GM19324 (cell line): ENCODE measurements around the gene KRT6C.
"Not testable (repeated sequence)": the region's sequence is repeated elsewhere in the genome, so short reads cannot be mapped to it uniquely, and the experiment has no call there.

Experiments
- ATAC-seq: cut with Tn5 transposase; IDR thresholded peaks from one replicate; pipeline ENCODE4 v1.9.1; 2021; ENCODE audit warnings: mild to moderate bottlenecking, moderate library complexity; ENCODE audit not compliant: unreplicated experiment, low FRiP score

KRT6C gene

GRCh38 chr12:52500574-52500973 lies 27.0 kb upstream of the KRT6C start:
- ATAC-seq: not testable (repeated sequence)

DNA sequence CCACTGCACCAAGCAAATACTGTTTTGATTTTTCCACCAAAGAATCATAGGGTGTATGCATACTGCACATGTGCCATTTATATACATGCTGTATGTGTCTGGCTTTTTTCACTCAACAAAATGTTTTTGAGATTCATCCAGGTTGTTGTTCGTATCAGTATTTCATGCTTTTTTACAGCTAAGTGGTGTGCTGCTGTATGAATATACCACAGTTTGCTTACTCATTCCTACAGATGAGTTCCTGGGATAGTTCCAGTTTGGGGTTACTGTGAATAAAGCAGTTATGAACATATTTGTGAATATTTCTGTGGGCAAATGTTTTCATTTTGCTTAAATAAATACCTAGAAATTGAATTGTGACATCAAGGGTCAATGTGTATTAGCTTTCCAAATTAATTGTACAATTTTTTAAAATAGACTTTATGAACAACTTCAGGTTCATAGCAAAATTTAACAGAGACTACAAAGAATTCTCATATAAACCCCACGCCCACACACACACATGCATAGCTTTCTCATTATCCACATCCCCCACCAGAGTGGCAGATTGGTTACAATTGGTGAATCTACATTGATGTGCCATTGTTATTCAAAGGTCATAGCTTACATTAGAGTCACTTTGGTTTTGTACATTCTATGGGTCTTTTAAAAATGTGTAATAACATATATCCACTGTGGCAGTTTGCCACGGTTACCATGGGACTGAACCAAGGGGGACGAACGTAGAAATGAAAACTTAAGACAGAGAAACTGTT lies 26.4 kb upstream of the KRT6C start:
- ATAC-seq: no peak

GRCh38 chr12:52498946-52499345 lies 25.3 kb upstream of the KRT6C start:
- no peak for ATAC-seq

GRCh38 chr12:52497975-52498374 lies 24.4 kb upstream of the KRT6C start:
- ATAC-seq: no peak

- ATAC-seq: no peak
These were observed 23.0 kb upstream of the KRT6C start for GRCh38 chr12:52496590-52497071.

DNA sequence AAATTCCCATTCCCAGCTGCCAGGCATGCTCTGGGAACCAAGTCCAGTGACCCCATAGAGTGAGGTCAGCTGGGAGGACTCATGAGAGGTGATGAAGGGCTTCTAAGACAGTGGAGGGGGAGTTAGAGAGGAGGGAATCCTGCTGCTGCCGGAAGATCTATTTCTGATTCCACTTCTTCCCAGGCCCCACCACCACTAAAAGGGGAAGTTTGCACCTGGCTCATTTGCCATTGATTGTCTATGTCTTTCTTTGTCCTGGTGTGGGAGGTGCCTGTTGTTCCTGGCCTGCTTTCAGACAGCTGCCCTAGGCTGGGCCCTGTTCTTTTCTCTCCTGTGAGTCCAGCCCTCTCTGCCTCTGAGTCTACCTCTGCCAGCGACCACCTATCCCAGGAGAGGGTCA lies 22.4 kb upstream of the KRT6C start:
- no peak for ATAC-seq

- ATAC-seq: no peak
These were observed 21.8 kb upstream of the KRT6C start for GRCh38 chr12:52495389-52495788.

GRCh38 chr12:52494518-52494917 lies 20.9 kb upstream of the KRT6C start:
- ATAC-seq: no peak

DNA sequence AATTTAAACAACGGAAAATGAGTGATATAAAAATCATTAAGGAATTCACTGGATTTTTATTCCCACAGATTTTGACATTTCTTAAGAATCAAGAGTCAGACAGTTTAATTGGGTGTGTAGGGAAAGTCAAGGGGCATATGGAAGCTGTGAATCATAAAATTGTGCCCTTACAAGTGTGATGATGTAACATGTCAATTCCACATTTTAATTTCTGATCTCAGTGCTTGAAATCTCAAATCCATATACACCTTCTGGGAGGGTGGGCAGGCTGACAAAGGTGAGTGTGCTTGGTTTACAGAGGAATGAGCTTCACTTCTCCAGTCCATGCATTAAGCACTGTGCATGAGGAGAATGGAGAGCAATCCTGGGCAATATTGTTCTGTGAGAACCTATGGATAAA lies 20.5 kb upstream of the KRT6C start:
- no peak for ATAC-seq

- ATAC-seq: no peak
These were observed 19.6 kb upstream of the KRT6C start, which contains the start of gene KRT6A for GRCh38 chr12:52493172-52493571. TSS of gene KRT6A (minus strand) at chr12:52493257. CDS start at chr12:52493188, 69 bp downstream.

- ATAC-seq: not testable (repeated sequence)
These were observed 18.8 kb upstream of the KRT6C start for GRCh38 chr12:52492405-52492804.

DNA sequence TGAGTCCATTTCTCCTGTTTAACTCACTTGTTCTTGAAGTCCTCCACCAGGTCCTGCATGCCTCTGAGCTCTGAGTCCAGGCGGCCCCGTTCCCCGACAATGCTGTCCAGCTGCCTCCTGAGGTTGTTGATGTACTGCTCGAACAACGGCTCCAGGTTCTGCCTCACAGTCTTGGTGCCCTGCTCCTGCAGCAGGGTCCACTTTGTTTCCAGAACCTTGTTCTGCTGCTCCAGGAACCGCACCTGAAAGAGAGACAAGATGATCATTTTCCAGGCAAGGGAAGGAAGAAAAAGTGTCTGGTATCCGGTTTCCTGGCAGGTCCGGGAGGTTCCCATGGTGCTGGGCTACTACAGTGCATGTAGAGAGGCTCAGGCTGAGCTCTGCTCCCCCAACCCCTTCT lies 17.9 kb upstream of the KRT6C start:
- ATAC-seq: not testable (repeated sequence)

- ATAC-seq: no peak
These were observed 15.1 kb upstream of the KRT6C start for GRCh38 chr12:52488736-52489135.

GRCh38 chr12:52487744-52488443 lies 14.3 kb upstream of the KRT6C start:
- ATAC-seq: not testable (repeated sequence)

GRCh38 chr12:52487211-52487610 lies 13.6 kb upstream of the KRT6C start:
- ATAC-seq: no peak

- ATAC-seq: no peak
These were observed 12.8 kb upstream of the KRT6C start for GRCh38 chr12:52486166-52487105.

DNA sequence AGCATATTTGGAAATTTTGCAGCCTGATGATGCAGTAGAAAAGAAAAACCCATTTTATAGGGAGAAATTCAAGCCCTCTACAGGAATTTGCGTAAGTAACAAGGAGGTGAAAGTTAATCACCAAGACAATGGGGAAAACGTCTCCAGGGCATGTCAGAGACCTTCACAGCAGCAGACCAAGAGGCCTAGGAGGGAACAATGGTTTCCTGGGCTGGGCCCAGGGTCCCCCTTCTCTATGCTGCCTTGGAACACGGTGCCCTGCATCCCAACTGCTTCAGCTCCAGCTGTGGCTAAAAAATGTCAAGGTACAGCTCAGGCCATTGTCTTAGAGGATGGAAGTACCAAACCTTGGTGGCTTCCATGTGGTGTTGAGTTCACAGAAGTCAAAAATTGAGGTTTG lies 6.5 kb upstream of the KRT6C start:
- ATAC-seq: no peak

GRCh38 chr12:52477651-52478050 lies 4.0 kb upstream of the KRT6C start:
- ATAC-seq: no peak

DNA sequence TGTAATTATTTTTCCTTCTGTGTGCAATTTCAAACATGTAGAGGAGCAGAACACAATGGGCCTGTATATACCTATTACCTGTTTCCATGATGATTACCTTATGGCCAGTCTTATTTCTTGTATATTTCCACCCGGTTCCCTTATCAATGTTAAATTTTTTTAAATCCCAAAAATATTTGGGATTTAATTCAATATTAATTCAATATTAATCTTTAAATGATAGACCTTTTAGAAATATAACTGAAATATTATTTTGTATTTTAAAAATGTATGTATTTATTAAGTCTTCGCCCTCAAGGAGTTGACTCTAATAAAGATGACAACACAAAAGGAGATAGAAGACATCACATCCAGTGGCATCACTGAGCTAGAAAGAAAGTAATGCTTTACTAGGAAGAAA lies 607 bp upstream of the KRT6C start:
- ATAC-seq: no peak

DNA sequence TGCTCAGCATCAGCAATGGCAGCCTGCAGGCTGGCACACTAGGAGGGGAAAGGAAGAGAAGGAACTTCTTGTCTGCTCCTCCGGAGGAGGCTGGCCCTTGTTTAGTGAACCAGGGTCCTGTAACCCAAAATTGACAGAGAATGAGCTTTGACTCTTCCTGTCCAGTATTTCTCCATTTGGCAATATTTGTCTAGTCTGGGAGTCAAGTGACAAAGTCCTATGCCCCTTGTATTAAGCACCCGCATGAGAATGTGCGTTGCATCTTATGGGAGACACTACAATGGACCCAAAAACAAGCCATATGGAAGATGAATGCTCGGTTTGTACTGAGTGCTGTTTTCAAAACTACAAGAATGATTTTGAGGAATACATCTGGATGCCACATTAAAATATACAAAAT lies 3.8 kb downstream of the KRT6C start:
- ATAC-seq: no peak

DNA sequence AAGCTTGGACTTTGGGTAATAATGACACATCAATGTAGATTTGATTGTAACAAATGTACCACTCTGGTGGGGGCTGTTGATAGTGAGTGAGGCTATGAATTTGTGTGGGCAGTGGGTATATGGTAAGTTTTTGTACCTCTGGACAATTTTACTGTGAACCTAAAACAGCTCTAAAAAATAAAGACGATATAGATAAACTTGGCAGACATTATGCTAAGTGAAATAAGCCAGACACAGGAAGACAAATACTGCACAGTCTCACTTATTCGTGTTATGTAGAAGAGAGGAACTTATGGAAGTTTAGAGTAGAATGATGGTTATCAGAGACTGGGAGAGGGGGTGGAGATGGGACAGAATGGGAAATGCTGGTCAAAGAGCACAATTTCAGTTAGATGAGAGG lies 8.7 kb downstream of the KRT6C start:
- no peak for ATAC-seq
